HG03066 (cell line): ENCODE measurements around the gene CRKL.
"Not testable (repeated sequence)": the region's sequence is repeated elsewhere in the genome, so short reads cannot be mapped to it uniquely, and the experiment has no call there.

Experiments
- ATAC-seq: cut with Tn5 transposase; IDR thresholded peaks from one replicate; pipeline ENCODE4 v1.9.1; 2021; ENCODE audit warnings: low read depth; ENCODE audit not compliant: unreplicated experiment

CRKL gene

DNA sequence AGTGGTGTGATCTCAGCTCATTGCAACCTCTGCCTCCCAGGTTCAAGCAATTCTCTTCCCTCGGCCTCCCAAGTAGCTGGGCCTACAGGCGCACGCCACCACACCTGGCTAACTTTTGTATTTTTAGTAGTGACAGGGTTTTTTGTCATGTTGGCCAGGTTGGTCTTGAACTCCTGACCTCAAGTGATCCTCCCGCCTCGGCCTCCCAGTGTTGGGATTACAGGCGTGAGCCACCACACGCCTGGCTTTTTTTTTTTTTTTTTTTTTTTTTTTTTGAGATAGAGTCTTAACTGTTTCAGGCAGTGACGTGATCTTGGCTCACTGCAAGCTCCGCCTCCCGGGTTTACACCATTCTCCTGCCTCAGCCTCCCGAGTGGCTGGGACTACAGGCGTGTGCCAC, 13.2 kb downstream of the CRKL start:
- ATAC-seq, result not testable (repeated sequence)

DNA sequence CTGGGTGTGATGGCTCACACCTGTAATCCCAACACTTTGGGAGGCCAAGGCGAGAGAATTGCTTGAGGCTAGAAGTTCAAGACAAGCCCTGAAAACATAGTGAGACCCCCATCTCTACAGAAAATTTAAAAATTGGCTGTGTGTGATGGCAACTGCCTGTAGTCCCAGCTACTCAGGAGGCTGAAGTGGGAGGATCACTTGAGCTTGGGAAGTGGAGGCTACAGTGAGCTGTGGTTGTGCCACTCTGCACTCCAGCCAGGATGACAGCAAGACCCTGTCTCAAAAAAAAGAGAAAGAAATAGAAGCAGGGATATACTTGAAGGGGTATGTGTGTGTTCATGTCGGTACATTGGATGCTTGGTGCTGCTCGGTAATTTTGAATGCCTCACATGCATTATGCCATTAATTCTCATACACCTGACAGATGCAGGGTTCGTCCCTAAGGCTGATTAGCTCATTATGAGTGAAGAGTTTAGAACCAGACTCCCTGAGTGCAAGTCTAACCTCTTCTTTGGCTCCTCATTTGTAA, 14.0 kb downstream of the CRKL start:
- ATAC-seq, result no peak

GRCh38 chr22:20933910-20934309, 16.7 kb downstream of the CRKL start:
- no peak for ATAC-seq

DNA sequence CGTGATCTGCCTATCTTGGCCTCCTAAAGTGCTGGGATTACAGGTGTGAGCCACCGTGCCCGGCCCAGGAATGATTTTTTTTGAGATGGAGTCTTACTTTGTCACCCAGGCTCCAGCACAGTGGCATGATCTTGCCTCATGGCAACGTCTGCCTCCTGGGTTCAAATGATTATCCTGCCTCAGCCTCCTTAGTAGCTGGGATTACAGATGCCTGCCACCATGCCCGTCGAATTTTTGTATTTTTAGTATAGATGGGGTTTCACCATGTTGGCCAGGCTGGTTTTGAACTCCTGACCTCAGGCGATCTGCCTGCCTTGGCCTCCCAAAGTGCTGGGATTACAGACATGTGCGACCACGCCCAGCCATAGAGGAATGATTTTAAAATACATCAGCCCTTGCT, 17.8 kb downstream of the CRKL start:
- ATAC-seq, result not testable (repeated sequence)

DNA sequence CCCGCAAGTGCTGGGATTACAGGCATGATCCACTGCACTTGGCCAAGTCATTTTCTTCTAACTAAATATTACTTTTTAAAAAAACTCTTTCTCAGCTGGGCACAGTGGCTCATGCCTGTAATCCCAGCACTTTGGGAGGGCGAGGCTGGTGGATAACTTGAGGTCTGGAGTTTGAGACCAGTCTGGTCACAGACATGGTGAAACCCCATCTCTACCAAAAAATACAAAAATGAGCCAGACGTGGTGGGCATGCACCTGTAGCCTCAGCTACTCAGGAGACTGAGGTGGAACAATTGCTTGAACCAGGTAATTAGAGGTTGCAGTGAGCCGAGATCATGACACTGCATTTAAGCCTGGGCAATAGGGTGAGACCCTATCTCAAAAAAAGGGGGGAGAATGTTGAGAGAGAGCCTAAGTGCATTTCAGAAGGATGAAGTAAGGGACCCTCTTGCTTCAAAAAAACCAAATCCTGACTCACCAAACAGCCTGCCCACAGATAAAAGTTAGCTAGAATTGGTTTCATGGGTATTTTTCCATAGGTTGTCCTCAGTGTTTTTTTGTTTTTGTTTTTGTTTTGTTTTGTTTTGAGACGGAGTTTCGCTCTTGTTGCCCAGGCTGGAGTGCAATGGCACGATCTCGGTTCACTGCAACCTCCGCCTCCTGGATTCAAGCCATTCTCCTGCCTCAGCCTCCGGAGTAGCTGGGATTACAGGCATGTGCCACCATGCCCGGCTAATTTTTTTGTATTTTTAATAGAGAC, 18.8 kb downstream of the CRKL start:
- not testable (repeated sequence) for ATAC-seq

DNA sequence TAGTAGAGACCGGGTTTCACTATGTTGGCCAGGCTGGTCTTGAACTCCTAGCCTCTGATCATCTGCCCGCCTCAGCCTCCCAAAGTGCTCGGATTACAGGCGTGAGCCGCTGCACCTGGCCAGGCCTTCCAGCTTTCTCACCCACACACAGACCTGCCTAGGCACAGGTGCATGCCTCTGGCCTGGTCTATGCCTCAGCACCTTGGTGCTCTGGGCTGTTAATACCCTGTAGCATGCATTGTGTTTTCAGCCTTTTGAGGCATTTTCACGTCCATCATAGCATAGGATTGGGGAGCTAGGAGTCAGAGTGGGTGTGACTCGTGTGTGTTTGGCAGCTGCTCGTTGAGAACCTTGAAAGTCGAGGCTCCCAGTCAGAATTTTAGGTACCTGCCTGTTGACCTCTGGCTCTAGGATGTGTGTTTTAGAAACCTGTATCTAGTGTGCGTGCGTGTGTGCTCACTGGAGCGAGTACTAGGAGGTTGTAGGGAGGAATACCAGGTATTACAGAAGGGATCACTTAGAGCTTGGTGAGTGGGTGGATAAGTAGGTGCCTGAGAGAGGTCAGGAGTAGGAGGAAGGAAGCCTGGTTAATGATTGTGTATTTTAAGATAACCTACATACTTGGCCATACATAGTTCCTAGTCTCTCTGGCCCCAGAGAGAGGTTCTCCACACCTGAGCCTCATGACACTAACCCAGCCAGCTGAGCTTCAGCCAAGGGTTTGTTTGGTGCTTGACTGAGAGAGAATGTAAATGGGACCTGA, 20.0 kb downstream of the CRKL start:
- ATAC-seq, result no peak

GRCh38 chr22:20937794-20938671, 20.8 kb downstream of the CRKL start:
- no peak for ATAC-seq

GRCh38 chr22:20939457-20940185, 22.4 kb downstream of the CRKL start:
- ATAC-seq, result not testable (repeated sequence)

DNA sequence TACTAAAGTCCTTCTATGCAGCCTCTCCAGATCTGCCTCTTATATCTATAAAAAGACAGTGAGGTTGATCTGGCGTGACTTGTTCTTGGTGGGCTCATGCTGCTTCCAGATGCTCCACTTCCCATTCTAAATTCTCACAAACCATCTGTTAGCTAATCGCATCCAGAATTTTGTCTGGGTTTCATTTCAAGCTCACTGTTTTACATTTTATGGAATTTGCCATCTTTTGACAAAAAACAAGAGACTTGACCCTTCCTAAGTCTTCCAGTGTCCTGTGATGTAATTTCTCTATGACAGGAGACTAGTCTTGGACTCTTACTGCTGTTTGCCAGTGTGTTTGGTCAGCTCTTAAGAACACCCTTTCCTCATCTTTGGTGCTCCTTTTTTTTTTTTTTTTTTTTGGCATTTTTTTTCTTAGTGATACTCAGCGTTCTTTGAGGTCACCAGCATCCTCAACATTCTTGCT, 23.0 kb downstream of the CRKL start:
- ATAC-seq, result no peak

DNA sequence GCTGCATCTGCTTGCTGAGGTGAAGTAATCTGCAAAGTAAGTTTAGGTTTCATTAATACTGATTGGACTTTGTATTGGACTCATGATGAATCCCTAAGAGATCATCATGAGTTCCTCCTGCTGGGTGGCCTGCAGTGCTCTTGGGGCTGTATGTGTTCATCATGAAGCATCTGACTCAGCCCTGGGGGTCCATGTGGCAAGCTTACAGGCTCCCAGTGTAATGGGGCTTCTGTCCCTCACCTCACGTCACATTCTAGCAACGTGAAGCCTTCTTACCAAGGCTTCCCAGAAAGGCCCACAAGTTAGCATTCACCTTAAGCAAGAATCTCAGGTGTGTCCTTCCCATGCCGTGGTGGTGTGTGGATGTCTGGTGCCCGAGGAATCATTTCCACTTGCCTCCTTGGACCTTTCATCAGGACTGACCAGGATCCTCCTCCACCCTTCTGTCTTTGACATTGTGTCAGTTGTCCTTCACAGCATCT, 23.7 kb downstream of the CRKL start:
- ATAC-seq, result no peak

- ATAC-seq, result not testable (repeated sequence)
Observed at GRCh38 chr22:20942203-20942902, 25.1 kb downstream of the CRKL start.

- no peak for ATAC-seq
Observed at GRCh38 chr22:20943104-20943933, 26.1 kb downstream of the CRKL start.

DNA sequence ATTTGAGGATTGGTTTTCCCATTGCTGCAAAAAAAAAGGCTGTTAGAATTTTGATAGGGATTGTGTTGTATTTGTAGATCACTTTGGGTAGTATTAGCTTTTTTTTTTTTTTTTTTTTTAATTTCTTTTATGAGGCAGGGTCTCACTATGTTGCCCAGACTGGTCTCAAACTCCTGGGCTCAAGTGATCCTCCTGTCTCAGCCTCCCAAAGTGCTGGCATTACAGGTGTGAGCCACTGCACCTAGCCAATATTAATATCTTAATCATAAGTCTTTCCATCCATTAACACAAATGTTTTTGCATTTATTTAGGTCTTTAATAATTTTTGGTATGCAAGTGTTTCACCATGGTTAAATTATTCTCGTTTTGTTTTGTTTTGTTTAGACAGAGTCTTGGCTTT, 26.8 kb downstream of the CRKL start:
- ATAC-seq, result no peak

GRCh38 chr22:20945578-20945934, 28.3 kb downstream of the CRKL start:
- no peak for ATAC-seq

DNA sequence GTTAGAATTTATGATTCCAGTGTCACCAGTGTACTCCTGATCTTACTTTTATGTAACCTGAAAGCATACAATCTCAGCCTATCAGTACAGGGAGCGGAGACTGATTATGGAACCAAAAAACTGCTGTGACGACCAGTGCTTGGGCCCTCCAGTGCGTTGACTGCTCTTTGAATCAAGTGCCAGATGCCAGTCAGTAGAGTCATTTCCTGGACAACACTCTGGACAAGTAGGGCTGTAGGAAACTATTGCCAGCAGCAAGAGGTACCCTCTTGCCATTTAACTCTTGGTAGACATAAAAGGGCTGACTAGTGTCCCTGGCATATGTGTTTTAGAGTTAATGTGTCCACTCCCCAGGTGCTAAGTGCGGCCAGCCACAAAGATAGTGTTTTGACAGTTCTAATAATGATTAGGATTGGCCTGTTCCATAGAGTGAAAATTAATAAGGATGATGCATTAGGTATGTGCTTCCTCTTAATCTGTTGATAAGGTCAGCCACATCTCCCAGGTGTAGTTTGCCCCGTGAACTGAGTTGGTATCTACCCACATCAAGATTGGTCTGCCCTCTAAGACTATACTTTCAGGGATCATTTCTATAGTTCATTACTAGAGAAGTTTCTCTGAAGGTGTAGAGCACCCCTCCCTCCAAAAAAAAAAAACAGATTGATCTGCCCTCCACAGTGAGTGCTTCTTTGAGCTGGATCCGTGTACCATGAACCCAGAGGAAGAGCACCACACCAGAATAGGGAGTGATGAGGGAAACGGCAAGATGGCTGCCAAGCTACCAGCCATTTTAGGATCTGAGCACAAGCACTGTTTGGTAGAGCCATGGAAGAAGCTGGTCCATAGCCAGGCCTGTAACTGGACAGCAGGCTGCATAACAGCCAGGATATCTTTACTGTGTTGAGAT, 29.1 kb downstream of the CRKL start:
- ATAC-seq, result no peak

DNA sequence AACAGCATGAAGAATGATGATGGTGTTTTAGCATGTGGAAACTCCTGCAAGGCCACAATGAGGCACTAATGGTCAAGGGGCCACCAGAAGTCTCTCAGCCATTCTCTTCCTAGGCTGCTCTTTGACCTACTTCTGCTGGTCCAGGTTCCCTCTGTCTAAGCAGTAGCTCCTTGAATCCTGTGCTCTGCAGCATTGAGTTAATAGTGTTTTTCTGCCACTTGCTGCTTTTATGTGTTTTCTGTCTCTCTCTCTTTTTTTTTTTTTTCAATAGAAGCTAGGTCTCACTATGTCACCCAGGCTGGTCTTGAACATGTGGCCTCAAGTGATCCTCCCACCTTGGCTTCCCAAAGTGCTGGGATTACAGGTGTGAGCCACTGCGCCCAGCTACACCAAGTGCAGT, 29.8 kb downstream of the CRKL start:
- no peak for ATAC-seq

- ATAC-seq, result no peak
Observed at GRCh38 chr22:20948450-20948849, 31.2 kb downstream of the CRKL start.
